GM18511 (cell line): Measurements from ENCODE around the gene ZNF292.
"Not testable (repeated sequence)": the region's sequence is repeated elsewhere in the genome, so short reads cannot be mapped to it uniquely, and the experiment has no call there.

Experiments
- ATAC-seq: cut with Tn5 transposase; IDR thresholded peaks from one replicate; pipeline ENCODE4 v1.9.1; 2021; ENCODE audit warnings: mild to moderate bottlenecking, moderate library complexity; ENCODE audit not compliant: unreplicated experiment

The ZNF292 gene

DNA sequence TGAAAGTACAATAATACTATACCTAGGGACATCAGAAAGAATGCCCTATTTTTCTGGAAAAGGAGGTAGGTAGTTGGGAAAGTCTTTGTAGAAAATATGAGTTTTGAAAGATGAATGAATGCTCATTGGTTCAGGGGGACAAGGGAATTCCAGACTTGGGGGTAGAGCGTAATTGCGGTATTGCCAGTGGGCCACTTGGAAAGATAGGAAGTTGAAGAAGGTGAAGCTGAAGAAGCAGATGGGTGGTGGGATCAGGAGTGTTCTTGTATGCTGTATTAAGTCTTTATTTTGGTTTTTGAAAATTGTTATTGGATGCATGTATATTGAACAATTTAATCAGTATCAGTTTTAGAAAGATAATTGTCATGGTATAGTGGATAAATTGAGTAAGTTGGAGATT lies 109.1 kb downstream of the ZNF292 start:
- no peak for ATAC-seq

DNA sequence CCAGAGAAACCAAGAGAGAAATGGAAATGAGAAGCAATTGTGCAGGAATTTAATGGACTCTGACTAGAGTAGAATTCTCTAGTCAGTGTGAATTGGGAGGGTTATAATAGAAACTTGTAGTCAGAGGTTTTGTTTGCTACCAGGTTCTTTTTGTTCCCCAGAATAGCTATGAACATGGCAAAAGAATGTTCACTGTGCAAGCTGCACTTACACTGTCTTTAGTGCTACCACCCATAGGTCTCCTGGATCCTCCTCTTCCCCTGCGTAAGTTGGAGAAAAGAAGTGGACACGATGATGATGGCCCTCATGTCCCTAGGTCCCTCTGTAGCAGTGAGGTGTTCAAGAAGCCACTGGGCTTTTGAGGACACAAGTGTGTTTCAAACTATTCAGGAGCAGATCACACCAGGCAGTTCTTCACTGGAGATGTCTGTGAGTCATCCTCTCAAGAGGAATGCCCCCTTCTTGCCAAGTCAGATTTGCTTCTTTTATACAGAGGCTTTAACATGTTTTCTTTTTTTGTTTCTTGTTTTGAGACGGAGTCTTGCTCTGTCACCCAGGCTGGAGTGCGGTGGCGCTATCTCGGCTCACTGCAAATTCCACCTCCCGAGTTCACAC lies 119.4 kb downstream of the ZNF292 start:
- ATAC-seq, result no peak

DNA sequence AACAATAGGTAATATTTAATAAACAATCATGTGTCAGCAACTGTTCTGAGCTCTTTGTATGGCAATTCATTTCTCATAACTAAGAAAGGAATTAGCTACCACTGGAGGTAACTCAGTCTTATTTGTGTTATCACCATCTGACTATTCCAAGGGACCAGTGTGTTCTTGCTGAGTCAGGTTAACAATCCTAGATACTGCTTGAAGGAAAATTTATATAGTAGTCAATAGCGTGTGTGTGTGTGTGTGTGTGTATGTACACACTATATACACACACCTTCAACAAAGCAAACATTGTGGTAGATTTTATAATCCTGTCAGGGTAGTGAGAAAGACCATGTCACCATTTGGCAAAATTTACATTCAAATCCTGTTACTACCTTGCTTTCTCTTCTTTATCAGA lies 121.3 kb downstream of the ZNF292 start:
- no peak for ATAC-seq

GRCh38 chr6:87277123-87277522 lies 121.8 kb downstream of the ZNF292 start:
- ATAC-seq, result no peak

DNA sequence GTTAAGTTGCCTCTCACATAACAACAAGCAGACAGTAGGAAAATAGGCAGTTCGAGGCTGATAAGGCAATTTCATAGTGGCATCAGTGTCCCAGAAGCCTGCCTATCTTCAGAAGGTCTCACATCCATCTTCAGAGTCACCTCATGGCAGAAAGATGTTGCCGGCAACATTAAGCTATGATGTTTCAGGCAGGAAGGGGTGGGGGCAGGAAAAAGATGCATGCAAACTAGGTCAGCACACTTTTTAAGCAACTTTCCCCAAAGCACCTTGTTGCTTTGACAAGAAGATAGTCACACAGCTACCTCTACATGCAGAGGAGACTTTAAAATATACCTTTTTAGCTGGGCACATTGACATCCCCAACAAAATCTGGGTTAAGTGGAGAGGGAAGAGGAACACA lies 123.8 kb downstream of the ZNF292 start:
- ATAC-seq, result no peak

- no peak for ATAC-seq
Measured at GRCh38 chr6:87281426-87281825, 126.1 kb downstream of the ZNF292 start.

- no peak for ATAC-seq
Measured at GRCh38 chr6:87282743-87283142, 127.4 kb downstream of the ZNF292 start.

GRCh38 chr6:87283461-87283860 lies 128.1 kb downstream of the ZNF292 start:
- ATAC-seq, result no peak

DNA sequence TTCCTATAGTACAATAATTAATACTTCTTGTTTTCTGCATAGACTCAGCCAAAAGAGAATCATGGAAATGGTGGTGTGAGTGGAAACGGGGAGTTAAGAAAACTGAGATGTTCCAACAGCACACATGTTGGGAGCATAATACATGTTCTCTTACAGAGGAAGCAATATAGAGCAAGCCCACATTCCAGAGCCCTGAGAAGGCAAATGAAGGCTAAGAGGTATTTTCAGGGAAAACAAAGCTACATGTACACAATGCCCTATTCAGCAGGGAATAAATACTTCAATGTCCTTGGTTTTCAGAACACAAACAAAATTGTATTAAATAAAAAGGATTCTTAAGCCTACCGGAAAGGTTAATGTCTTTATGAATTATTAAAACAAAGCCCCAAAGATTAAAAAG lies 131.9 kb downstream of the ZNF292 start:
- no peak for ATAC-seq

DNA sequence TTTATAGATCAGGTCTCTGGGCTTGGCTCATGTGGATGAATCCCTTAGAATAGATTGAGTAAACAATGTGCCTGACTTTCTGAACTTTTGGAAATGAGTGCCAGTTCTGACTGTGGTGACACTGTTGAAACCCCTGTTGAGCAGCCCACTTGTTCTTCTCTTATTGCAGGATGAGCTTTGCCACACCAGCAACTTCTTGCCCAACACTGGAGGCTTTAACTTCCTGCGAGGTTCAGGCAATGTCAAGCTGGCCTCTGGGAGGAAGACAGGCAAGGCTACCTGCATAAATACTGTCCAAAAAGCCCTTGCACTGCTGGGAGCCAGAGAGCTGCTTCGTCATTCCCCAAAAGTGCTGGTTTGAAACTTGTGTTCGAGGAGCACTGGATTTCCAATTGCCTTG lies 134.2 kb downstream of the ZNF292 start:
- ATAC-seq, result no peak

GRCh38 chr6:87291883-87292282 lies 136.5 kb downstream of the ZNF292 start:
- ATAC-seq, result no peak

DNA sequence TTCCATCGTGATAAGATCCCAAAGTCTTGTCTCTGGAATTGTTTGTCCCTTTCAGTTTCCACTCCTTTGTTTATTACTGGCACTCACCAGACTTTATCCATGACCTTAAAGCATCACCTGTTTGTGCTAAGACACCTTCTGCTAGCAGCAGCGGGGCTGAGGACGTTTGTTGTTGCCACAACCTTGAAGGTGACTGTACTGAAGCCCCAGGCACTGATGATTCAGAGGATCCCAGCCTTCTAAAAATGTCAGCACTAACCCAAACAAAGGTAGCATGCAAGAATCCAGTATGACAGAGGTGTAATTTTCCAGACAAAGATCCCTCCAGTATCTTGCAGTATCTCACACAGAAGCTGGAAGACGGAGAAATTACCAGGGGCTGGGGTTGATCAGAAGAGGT lies 138.2 kb downstream of the ZNF292 start:
- ATAC-seq, result no peak

- ATAC-seq, result no peak
Measured at GRCh38 chr6:87297119-87297518, 141.8 kb downstream of the ZNF292 start.

DNA sequence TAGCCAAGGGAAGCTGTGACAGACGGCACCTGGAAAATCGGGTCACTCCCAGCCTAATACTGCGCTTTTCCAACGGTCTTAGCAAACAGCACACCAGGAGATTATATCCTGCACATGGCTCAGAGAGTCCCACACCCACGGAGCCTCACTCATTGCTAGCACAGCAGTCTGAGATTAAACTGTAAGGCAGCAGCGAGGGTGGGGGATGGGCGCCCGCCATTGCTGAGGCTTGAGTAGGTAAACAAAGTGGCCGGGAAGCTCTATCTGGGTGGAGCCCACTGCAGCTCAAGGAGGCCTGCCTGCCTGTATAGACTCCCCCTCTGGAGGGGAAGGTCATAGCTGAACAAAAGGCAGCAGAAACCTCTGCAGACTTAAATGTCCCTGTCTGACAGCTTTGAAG lies 145.9 kb downstream of the ZNF292 start:
- not testable (repeated sequence) for ATAC-seq

DNA sequence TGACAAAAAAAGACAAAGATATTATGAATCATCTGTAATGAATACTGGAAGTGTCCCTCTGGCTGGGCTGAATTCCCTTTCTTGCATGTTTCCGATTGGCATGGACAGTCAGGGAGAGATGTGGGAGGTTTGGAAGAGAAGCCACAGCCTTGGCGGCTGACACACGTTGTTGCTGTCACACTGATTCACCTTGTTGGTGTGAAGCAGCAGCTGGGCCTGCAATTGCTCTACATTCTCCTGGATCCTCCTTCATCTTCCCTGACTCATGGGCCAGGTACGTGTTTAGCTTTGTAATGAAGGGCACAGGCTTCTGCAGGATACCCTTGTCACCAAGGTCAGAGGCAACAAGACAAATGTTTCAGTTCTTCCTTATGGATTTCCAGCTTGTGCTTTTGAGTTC lies 153.6 kb downstream of the ZNF292 start:
- ATAC-seq, result no peak

GRCh38 chr6:87312860-87313259 lies 157.5 kb downstream of the ZNF292 start:
- no peak for ATAC-seq
